ENCODE results near the gene RAB24. TPM values are rescaled to one million over a fixed set of nuclear protein-coding genes. Genes with fewer than 3 reads are reported as not detected.

RAB24 gene
- total and polyA plus RNA-seq, 2 experiments from 2014 or later, result 27.1 to 27.7 TPM

DNA sequence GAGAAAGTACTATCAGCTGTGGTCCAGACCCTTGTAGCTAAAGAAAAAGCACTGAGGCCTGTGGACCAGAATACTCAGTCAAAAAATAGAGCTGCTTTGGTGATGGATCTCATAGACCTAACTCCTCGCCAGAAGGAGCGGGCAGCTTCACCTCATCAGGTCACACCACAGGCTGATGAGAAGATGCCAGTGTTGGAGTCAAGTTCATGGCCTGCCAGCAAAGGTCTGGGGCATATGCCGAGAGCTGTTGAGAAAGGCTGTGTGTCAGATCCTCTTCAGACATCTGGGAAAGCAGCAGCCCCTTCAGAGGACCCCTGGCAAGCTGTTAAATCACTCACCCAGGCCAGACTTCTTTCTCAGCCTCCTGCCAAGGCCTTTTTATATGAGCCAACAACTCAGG, 8.9 kb downstream of the RAB24 start (continued):
- no peak for TF ChIP-seq ZNF462 (CRISPR knock-in tag; IDR thresholded peaks at IDR 0.05)
- no peak for TF ChIP-seq ZNF331 (CRISPR knock-in tag; IDR thresholded peaks at IDR 0.05; ENCODE audit: low read depth)
- TF ChIP-seq CREB1 (CRISPR knock-in tag; IDR thresholded peaks at IDR 0.05; ENCODE audit: low read depth), result no peak

GRCh38 chr5:177293819-177294581, 9.5 kb downstream of the RAB24 start:
- Histone ChIP-seq H3K4me3 (no peak overlapping the region), H3F3A (replicated peaks; ENCODE audit: low read depth) (peaks cover 28% of the 10 kb centered on the region), H2AFZ (no peak overlapping the region), H4K20me1 (replicated peaks; ENCODE audit: insufficient read depth) (peaks cover 39% of the 10 kb centered on the region), H3K4me1 (ENCODE audit: insufficient read depth) (peaks cover 24% of the 10 kb centered on the region), H3K27ac (ENCODE audit: low read depth) (no peak overlapping the region), H3K4me2 (no peak overlapping the region), H3K36me3 (ENCODE audit: insufficient read depth) (peaks cover 60% of the 10 kb centered on the region), H3K27me3 (ENCODE audit: insufficient read depth) (no peaks in the 10 kb centered on the region), H3K79me2 (replicated peaks; ENCODE audit: insufficient read depth) (peaks cover 13% of the 10 kb centered on the region; the same call in 1 of the 2 replicates), H3K9me2 (ENCODE audit: insufficient read depth) (no peaks in the 10 kb centered on the region)
- H3K4me3 Mint-ChIP-seq, result no peak overlapping the region
- no peak overlapping the region for H3K27ac Mint-ChIP-seq
- H3K36me3 Mint-ChIP-seq (ENCODE audit: low read depth), result peaks cover 92% of the 10 kb centered on the region
- no peaks in the 10 kb centered on the region; the same call in 2 of the 3 replicates for H3K9me3 Mint-ChIP-seq
- DNase-seq (ENCODE audit: low spot score), result no peak
- H3K27me3 Mint-ChIP-seq (ENCODE audit: insufficient read depth, low read depth, poor library complexity), result peaks cover 22% of the 10 kb centered on the region
- ATAC-seq, result no peak
- H3K4me1 Mint-ChIP-seq, result peaks cover 31% of the 10 kb centered on the region
- no peak for TF ChIP-seq ZNF331 (CRISPR knock-in tag; IDR thresholded peaks at IDR 0.05; ENCODE audit: low read depth)
- no peak for TF ChIP-seq JUNB (IDR thresholded peaks at IDR 0.05; ENCODE audit: unreplicated experiment)
- TF ChIP-seq ZNF114 (CRISPR knock-in tag; IDR thresholded peaks at IDR 0.05), result no peak
- TF ChIP-seq STAT1 (IDR thresholded peaks at IDR 0.05; ENCODE audit: unreplicated experiment), result no peak
- no peak for TF ChIP-seq CREB1 (CRISPR knock-in tag; IDR thresholded peaks at IDR 0.05; ENCODE audit: low read depth)
- TF ChIP-seq EZH2 (IDR thresholded peaks at IDR 0.05; ENCODE audit: low read depth, unreplicated experiment), result no peak
- no peak for TF ChIP-seq NANOG (IDR thresholded peaks at IDR 0.05; ENCODE audit: borderline replicate concordance)
- no peak for TF ChIP-seq ZNF462 (CRISPR knock-in tag; IDR thresholded peaks at IDR 0.05)
- no peak for TF ChIP-seq EZH2phosphoT487 (IDR thresholded peaks at IDR 0.05; ENCODE audit: unreplicated experiment)

Measured in GM23338 (cell line).